Peyer's patch (tissue), 4 donors: Measurements from ENCODE around the gene ANKRD40CL. TPM values are rescaled to one million over a fixed set of nuclear protein-coding genes. Genes with fewer than 3 reads are reported as not detected.
A peak's percentile ranks its signal among the peaks of the same experiment; 100 is the strongest.
"Not testable (repeated sequence)": the region's sequence is repeated elsewhere in the genome, so short reads cannot be mapped to it uniquely, and the experiment has no call there.

ENCODE experiments used
- DNase-seq, 3 donors: peaks; one replicate each; pipeline ENCODE4 v3.0.0-alpha.2; 2017 to 2019
- H3K27ac ChIP-seq, 4 donors: fragments of 200-600 bp; sonication (generic); one replicate each; pipeline ENCODE4 v1.5.1; 2016 to 2019
- H3K27me3 ChIP-seq, 2 donors: fragments of 200-600 bp; sonication (generic); one replicate each; pipeline ENCODE4 v1.5.1; 2019
- H3K36me3 ChIP-seq, 3 donors: fragments of 200-600 bp; sonication (generic); one replicate each; pipeline ENCODE4 v1.5.1; 2016 to 2019
- H3K4me1 ChIP-seq, 4 donors: fragments of 200-600 bp; sonication (generic); one replicate each; pipeline ENCODE4 v1.5.1; 2016 to 2019
- H3K4me3 ChIP-seq, 4 donors: fragments of 200-600 bp; sonication (generic); 1 replicate in 3 of 4; 2 replicates in 1 of 4; pipeline ENCODE4 v1.5.1; 2016 to 2019; ENCODE audit warnings: mild to moderate bottlenecking in 1 of 4
- H3K9me3 ChIP-seq, 4 donors: fragments of 200-600 bp; sonication (generic); one replicate each; pipeline ENCODE4 v1.5.1; 2016 to 2019; ENCODE audit warnings: mild to moderate bottlenecking in 1 of 4
- POLR2A ChIP-seq, 2 donors: fragments of 450-650 bp; IDR thresholded peaks; one replicate each; pipeline ENCODE4 v1.5.1; 2017; ENCODE audit warnings: antibody characterized with exemption in 2 of 2, mild to moderate bottlenecking in 2 of 2, moderate library complexity in 2 of 2
- total RNA-seq, 4 donors: library from RNA; depleted of rRNA; stranded (reverse); fragments of >200 nt; gene quantifications; one replicate each; pipeline ENCODE4 v1.1.0, GENCODE V29; 2016
- TF ChIP-seq, protein P1 (sequence below), 6 experiments: fragments of 450-650 bp in 4 of 6; fragments of 200-600 bp in 2 of 6; sonication (generic) in 1 of 6; IDR thresholded peaks; one replicate each; pipeline ENCODE4 v1.5.1; 2017 to 2019; ENCODE audit warnings: antibody characterized with exemption in 6 of 6, mild to moderate bottlenecking in 3 of 6, moderate library complexity in 1 of 6

The ANKRD40CL gene
- total RNA-seq, 4 donors from 2014 or later, result 9.9 to 150 (median 139) TPM

DNA sequence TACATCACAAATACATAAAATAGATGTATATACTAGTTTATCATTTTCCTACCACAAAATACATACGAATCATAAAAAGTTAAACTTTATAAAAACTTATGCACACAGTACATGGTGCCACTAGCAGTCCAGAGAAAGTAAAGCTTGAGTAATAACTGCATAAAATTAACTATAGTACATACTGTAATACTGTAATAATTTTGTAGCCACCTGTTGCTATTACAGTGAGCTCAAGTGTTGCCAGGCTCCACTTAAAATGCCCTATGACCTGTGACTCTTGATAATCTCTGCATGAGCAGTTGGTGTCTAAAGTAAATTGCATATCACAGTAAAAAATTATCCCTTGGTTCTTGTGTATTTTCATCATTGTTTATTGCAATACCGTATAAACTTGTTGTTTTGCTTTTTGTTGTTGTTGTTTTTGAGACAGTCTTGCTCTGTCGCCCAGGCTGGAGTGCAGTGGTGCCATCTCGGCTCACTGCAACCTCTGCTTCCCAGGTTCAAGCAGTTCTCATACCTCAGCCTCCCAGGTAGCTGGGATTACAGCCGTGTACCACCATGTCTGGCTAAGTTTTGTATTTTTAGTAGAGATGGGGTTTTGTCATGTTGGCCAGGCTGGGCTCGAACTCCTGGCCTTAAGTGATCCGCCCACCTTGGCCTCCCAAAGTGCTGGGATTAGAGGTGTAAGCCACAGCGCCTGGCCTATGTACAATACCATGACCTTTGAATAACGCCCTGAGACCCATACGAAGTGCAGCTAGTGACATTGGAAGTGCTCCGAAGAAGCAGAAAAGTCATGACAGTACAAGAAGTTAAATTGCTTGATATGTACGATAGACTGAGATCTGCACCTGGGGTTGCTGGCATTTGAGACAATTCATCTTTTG is 41.3 kb downstream of the ANKRD40CL start:
- no peaks in the 10 kb centered on the region for H3K36me3 ChIP-seq
- no peak for TF ChIP-seq POLR2A (IDR thresholded peaks at IDR 0.05)
- TF ChIP-seq, protein P1, sequence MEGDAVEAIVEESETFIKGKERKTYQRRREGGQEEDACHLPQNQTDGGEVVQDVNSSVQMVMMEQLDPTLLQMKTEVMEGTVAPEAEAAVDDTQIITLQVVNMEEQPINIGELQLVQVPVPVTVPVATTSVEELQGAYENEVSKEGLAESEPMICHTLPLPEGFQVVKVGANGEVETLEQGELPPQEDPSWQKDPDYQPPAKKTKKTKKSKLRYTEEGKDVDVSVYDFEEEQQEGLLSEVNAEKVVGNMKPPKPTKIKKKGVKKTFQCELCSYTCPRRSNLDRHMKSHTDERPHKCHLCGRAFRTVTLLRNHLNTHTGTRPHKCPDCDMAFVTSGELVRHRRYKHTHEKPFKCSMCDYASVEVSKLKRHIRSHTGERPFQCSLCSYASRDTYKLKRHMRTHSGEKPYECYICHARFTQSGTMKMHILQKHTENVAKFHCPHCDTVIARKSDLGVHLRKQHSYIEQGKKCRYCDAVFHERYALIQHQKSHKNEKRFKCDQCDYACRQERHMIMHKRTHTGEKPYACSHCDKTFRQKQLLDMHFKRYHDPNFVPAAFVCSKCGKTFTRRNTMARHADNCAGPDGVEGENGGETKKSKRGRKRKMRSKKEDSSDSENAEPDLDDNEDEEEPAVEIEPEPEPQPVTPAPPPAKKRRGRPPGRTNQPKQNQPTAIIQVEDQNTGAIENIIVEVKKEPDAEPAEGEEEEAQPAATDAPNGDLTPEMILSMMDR (IDR thresholded peaks at IDR 0.05), result no peak
- peaks cover 8 to 91% (median 32%) of the 10 kb centered on the region in 4 donors for H3K4me1 ChIP-seq
- peak overlapping the region in 1 of 4 donors; percentile 59 for H3K27ac ChIP-seq
- no peaks in the 10 kb centered on the region for H3K27me3 ChIP-seq
- no peak for DNase-seq
- H3K9me3 ChIP-seq, result no peaks in the 10 kb centered on the region
- H3K4me3 ChIP-seq, result no peak overlapping the region

DNA sequence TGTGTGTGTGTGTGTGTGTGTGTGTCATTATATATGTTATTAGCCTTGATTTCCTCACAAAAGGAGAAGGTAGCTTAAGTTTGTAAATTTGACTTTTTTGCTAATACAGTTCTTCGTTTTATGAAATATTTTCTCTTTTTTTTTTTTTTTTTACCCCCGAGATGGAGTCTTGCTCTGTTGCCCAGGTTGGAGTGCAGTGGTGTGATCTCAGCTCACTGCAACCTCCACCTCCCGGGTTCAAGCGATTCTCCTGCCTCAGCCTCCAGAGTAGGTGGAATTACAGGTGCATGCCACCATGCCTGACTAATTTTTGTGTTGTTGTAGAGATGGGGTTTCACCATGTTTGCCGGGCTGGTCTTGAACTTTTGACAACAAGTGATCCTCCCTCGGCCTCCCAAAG is 42.7 kb downstream of the ANKRD40CL start:
- not testable (repeated sequence) for H3K36me3 ChIP-seq, H3K27me3 ChIP-seq, DNase-seq, H3K27ac ChIP-seq, H3K9me3 ChIP-seq, H3K4me3 ChIP-seq
- peaks cover 8 to 78% (median 28%) of the 10 kb centered on the region in 4 donors for H3K4me1 ChIP-seq

DNA sequence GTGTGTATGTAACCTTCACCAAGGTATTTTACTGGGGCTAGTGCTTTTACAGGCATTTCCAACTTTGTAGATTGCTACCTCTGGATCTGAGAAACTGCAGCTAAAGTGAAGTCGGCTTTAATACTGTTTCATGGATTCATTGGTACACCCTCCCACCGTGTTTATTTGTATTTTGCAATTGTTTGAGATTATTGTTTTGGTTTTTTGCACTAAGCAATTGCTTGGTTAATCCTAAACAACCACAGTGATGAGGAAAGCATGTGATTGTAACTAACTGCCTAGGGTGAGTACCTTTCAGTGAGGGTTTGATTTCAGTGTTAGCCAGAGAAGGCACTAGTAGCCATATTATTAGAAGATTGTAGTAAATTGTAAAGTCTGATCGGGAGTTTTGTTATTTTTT is 44.6 kb downstream of the ANKRD40CL start:
- Histone ChIP-seq H3K36me3 (no peaks in the 10 kb centered on the region), H3K9me3 (no peaks in the 10 kb centered on the region), H3K4me1 (peaks cover 8 to 64% (median 28%) of the 10 kb centered on the region in 4 donors), H3K4me3 (peak overlapping the region in 1 of 4 donors; percentile 84), H3K27ac (no peak overlapping the region), H3K27me3 (no peaks in the 10 kb centered on the region)
- TF ChIP-seq, protein P1 (IDR thresholded peaks at IDR 0.05), result no peak
- no peak for DNase-seq

DNA sequence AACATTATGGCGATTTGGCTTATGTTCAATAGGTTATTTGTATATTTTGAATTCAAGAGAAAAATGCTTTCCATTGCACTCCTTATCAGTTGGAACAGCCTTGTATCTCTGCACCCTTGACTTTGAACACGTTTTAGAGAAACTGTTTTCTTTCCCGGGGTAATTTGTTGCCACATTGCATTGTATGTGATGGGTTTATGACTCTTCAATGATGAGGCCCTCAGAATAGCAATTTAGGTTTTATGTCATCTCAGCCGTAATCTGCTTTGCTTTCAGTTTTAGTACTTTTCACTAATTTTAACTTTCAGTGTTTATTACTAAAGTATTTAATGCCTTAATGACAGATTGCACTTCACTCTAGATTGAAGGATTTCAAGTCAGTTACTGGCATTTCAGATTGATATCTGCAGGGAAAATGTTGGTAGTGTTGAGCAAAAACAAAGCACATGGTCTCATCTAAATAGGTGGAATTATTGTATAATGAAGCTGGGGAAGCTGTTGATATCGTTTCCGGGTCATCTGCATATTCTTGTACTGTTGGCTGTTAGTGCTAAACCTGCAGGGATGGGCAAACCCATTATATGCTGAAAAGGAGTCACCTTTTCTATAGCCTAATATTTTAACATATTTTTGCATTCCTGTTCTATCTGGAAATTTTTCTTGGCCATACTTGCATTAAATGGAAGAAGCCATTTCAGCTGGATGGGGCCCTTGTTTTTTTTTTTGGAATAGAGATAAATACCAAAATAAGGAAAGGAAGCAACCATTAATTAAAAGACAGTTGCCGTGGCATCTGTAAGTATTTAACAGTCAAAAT is 45.9 kb downstream of the ANKRD40CL start:
- Histone ChIP-seq H3K9me3 (no peaks in the 10 kb centered on the region), H3K27ac (peak overlapping the region in 3 of 4 donors; percentile 45 to 94 (median 93)), H3K4me3 (peak overlapping the region; percentile 73 to 96 (median 86)), H3K4me1 (peaks cover 8 to 51% (median 18%) of the 10 kb centered on the region in 4 donors), H3K36me3 (no peaks in the 10 kb centered on the region), H3K27me3 (no peaks in the 10 kb centered on the region)
- TF ChIP-seq POLR2A (IDR thresholded peaks at IDR 0.05), result no peak
- TF ChIP-seq, protein P1 (IDR thresholded peaks at IDR 0.05), result no peak
- DNase-seq, result no peak

DNA sequence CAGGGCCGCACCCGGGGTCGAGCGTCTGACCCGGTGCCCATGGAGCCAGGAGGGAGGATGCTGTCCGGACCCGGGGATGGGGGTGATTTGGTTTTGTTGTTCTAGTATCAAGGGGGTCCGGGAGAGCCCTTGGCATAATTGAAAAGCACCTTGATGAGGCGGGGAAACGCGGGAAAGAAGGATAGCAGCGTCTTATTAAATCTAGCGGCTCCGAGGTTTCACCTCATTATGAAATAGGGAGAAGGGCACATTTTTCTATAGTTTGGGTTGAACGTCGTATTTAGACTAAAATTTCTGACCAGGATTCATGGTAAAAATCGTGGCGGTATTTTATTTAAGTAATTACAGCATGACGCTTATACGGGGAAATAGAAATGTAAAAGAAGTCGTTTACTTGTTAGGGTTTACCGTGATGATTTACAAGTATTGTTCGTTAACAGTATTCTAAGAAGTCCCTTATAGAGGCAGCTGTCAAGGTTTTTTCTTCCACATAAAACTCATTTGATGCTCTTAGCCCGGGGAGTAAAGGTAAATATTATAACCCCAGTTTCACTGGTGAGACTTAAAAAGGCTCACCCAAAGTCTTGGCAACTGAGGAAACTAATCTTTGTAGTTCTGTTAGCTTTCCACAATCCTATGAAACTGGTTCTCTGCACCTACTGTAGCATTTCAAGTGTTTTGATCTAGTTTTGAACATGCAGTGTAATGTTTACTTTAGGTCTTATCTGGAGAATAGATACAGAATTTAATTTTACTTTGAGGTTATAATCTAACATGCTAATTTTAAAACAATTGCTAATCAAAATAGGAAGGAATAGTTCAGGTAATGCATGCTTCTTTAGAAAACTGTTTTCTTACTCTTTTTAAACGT is 47.2 kb downstream of the ANKRD40CL start:
- Histone ChIP-seq H3K27ac (peak overlapping the region; percentile 93 to 98 (median 96)), H3K4me1 (peaks cover 0 to 38% (median 13%) of the 10 kb centered on the region in 4 donors), H3K9me3 (no peaks in the 10 kb centered on the region), H3K4me3 (peak overlapping the region; percentile 73 to 96 (median 86)), H3K36me3 (no peaks in the 10 kb centered on the region), H3K27me3 (no peaks in the 10 kb centered on the region)
- DNase-seq, result no peak
- TF ChIP-seq POLR2A (IDR thresholded peaks at IDR 0.05), result no peak
- TF ChIP-seq, protein P1 (IDR thresholded peaks at IDR 0.05), result no peak
